ENCODE results near the gene TRIM7.

DNA sequence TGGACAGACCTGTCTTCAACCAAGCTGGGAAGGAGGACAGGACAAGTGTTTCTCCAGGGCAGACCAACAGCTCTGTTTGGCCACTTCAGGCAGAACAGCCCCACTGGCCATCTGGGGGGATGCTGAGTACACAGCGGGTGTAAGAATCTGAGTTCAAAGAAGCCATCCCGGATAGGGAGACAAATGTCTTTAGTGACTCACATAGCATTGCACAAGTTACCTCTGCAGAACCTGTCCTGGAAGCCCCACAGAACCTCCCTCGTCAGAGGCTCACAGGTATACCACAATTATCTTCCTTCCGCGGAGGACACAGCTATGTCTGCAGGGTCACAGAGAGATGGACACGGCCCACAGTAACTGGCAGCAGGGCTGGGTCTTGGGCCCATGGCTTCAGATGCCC lies 55.6 kb downstream of the TRIM7 start:
- no peak for TF ChIP-seq POLR2A (IDR thresholded peaks at IDR 0.05; ENCODE audit: low read depth, low read length)
- TF ChIP-seq POLR2AphosphoS5 (IDR thresholded peaks at IDR 0.05; ENCODE audit: low read depth, low read length), result no peak
- no peak for TF ChIP-seq TAF1 (IDR thresholded peaks at IDR 0.05; ENCODE audit: borderline replicate concordance, low read depth, low read length)
